NCI-H1436 treated with DMSO at 0.1 percent for 48 hours (cell line): ENCODE measurements around the gene TEAD1.

Experiments used
- DNase-seq: peaks from one replicate; lab custom pipeline; 2025; lab: John Stamatoyannopoulos, UW

Gene TEAD1

DNA sequence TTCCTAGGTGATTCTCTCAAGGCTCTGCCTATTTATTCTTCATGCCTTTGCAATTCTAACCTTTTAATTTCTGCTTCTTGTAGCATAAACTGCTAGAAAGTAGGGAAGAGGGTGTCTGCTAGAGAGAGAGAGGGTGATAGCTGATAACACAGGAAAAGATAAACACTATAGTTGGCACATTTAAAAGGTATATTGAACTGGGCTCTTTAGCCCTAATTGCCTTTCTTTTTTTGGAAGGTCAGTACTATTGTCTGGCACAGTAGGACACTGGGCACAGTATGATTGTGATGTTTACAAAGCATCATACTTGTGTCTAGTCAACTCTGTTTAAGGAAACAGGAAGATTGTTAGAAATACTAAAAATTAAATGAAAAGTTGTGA is 33.3 kb downstream of the TEAD1 start:
- DNase-seq, result no peak

DNA sequence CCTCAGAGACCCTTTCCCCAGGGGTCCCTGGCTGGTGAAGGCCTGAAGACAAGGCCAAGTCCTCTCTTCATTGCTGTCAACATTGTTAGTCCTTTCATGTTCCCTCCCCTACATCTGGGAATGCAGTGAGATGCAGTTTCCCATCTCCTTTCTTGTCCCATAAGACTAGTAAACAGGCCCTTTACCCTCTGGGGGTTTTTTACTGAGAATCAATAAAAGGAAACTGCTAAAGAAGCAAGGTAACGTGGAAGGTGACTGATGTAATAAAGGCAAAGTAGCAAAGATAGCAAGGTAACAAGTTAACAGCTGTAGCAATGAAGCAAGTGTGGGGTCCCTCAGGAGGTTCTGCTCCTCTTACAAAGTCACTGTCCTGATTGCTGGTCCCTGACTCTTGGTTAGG is 37.3 kb downstream of the TEAD1 start:
- DNase-seq, result no peak

DNA sequence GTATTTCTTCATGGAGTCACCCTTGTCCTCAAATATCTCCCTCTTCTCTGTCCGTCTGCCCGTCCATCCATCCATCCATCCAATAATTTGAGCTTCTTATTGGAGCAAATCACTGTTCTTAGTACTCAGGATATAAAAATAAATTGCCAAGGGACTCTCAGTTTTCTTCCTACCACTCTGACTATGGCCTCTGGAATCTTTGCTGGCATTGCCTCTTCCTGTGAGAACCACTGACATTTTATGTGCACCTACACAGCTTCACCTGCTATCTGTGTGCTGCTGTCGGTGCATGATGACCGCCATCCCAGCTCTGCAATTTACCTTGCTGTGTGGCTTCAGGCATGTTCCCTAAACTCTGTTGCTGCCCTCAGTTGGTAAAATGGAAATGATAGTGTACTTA is 37.9 kb downstream of the TEAD1 start:
- DNase-seq, result no peak

DNA sequence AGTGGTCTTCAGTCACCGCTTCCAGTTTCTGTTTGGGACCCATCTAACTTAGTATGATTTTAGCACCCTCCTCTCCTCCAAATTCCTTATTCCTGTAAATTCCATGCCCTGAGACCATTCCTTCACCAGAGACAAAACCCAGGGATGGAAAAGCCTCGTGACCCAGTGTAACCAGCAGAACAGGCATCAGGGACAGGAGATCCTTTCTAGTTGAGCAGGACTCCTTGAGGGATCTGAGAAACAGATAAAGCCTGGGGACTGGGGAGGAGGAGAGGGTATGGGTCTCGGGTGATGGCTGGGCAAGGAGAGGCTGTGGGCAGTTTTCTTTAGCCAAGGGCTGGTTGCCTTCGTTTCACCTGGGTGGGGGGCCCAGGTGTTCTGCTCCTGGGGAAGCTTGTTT is 40.9 kb downstream of the TEAD1 start:
- no peak for DNase-seq

DNA sequence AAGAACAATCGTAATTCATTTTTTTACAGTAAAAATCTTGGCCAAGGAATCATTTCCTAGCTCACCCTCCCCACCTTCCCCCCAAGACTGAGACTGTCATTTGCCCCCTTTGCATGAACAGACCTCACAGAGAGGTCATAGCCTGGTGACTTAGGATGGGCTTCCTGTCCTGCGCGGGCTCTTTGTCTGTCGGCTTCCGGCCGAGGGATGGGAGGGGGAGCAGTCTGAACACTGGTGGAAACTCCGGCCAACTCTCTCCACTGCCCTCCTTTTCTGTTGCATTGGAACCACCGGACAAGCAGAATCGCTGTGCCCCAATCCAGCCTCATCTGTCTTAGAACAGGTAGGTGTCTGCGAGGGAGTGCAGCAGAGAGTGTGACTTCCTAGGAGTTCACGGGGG is 41.7 kb downstream of the TEAD1 start:
- no peak for DNase-seq

DNA sequence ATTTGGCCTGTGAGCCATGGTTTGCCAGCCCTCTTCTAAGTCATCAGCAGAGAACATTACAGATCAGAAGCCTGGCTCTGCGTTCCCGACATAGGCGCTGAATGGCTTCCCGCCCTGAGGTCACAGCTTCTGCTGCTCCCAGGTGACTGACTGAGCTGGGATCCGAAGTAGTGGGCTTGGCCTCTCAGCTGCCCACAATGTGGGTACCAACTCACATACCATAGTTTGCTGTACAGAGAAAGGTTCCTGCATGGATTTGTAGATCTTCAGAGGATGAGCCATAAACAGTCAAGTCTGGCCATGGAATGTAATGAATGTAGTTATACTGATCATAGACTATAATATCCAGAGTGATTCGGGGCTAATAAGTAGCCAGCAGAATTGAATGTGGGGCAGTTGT is 42.6 kb downstream of the TEAD1 start:
- no peak for DNase-seq

DNA sequence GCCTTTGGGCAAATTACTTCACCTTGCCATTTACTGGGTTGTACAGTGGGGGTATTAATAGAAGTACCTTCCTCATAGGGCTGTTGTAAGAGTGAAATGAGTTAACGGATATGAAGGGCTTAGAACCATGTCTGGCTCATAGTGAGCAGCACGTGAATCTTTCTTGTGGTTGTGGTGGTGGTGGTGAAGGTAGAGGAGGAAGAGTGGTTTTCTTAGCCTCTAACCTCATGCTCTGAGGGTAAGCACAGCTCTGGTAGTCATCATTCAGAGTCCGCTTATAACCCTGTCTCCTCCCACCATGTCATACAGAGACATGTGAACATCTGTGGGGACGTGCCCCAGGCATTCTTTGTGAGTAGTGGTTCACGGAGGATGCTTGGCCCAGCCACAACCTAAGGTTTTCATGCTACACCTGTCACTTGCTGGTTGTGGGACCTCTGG is 43.6 kb downstream of the TEAD1 start:
- no peak for DNase-seq

DNA sequence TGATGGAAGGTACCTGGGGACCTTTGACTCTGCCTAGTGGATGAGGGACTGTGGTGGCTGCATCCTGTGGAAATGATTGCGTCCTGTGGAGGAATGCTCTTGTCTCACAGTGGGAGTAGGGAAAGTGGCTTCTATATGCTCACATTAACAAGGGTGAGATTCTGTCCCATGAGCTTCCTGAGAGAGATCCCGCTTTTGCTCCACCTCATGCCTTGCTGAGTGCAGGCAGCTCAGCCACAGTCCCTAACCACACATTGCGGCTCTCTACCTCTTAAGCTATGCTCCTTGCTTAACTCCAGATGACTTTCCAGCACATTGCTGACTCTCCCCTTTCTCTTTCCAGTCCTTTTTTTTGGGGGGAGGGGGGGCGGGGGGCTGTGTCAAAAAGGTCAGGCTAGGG is 45.0 kb downstream of the TEAD1 start:
- DNase-seq, result no peak

DNA sequence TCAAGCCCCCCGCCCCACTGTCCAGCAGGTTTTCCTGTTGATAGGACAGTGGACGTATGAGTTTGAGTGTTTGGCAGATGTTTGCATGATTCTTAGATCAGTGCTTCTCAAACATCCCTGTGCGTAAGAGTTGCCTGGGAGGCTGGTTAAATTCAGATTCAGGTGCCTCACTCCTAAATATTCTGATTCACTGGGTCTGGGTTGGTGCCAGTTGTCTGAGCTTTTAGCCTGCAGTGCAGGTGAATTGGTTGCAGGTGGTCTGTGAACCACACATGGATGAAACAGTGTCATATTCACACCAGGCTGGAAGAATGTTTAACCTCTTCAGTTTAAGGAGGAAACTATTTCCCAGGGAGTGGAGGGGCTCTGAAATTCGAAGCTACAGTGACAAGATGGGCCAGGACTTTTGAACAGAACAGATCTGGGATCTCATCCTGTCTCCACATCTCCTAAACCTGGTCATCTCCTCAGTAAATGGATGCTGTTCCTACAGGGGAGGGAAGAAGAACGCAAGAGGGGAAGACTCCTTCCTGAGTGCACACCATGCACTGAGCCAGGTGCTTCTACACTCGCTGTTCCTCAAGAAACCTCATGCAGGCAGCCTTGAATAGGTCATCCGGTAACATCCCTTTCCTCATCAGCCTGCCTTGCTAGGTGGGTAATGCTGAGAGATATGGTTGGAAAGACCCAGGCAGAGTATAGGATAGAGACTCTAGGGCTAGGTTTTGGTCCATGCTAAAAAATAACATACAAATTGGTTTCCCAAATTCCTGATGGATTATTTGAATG is 47.8 kb downstream of the TEAD1 start:
- DNase-seq, result no peak

DNA sequence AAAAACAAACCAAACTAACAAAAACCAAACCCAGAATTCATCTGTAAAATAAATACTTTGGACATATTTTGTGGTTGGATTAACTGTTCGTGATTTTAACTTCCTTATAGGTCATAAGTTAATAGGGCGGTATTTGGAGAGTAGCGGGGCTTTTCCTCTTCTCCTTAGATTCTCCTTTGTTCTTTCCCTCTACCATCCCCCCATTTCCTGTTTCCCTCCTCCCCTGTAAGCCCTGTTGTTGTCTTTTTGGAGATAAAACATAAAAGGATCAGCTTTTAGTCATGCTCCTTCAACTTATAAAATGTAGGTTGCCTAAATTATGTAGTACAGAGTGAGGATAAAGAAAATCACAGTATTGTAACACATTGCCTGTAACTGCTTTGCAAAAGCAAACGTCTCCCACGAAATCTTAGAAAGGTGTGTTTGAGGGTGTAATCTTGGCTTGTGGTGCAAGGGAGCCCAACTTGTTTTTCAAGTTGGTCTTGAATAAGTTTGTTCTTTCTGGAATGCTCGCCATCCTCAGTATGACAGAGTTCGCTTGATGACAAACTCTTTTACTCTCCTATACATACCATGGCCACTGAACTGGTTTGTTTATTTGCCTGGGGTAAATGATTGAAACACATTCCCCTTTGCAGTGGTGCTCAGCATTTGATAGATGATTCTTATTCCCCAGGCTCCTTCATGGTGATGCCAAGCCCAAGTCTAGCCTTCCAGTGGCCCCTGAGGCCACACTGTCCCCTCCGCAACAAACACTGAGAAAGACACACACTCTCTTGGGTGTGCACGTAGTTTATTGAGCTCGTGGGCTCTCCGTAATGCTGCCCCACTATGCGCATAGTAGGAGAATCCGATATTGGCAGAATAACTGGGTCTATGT is 49.4 kb downstream of the TEAD1 start:
- no peak for DNase-seq

DNA sequence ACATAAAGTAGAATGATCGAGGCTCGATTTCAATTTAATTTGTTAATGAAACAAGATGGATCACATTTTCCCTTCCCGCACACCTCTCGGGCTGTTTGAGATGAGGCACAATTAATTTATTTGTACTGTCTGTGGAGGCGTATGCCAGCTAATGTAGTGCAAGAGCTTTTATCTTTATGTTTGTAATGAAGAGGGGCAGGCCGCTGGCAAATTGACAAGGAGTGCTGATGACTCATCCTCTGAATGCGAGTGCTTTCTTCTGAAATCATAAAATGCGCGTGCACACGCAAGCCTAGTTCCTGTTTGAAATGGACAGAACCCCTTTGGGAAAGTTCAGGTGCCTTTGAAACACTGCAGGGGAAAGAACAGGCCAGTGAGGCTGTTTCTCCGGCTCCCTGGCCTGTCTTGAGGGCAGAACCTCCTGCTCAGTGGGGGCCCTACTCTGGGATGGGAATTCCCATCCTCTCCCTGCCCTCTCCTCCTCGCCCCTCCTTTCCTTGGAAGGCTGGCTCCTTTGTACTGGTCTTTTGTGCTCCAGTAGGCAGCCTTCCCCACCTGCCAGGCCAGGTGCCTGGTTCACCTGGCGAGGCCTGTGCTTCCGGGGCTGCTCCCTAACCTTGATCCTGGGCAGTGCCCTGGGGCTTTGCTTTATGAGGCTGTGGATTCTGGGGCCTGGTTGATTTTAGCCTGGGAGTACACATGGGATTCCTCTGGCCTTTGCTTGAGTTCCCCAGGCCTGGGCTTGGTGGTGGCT is 50.3 kb downstream of the TEAD1 start:
- peak; percentile 77 for DNase-seq

DNA sequence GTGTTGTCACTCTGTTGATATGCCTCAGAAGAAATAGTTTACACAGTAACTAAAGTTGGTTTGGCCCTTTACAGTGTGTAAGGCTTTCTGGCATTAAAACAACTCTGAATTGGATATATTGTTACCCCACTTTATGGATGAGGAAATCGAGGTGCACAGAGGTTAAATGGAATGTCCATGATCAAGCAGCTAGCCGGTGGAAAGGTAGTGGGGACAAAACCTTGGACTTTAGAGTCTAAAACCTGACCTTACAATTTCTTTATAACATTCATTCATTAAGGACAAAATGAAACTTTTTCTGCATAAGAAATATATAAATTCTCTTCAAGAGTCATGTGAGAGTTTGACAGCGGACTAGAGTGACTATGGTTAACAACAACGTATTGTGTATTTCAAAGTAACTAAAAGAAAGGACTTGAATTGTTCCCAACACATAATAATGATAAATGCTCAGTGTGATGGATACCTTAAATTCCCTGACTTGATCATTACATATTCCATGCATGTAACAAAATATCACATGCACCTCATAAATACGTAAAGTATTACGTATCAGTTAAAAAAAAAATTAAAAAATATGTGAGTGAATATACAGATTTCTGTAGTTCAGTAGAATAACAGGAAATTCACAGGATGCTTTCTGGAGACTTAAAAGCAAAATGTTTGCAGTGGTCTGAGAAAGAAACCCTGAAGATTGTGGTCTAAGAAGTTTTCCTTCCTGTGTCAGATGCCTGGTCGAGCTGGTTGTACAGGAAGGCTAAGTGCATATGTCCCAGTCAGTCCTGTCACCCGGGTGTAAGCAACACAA is 51.0 kb downstream of the TEAD1 start:
- DNase-seq, result no peak

DNA sequence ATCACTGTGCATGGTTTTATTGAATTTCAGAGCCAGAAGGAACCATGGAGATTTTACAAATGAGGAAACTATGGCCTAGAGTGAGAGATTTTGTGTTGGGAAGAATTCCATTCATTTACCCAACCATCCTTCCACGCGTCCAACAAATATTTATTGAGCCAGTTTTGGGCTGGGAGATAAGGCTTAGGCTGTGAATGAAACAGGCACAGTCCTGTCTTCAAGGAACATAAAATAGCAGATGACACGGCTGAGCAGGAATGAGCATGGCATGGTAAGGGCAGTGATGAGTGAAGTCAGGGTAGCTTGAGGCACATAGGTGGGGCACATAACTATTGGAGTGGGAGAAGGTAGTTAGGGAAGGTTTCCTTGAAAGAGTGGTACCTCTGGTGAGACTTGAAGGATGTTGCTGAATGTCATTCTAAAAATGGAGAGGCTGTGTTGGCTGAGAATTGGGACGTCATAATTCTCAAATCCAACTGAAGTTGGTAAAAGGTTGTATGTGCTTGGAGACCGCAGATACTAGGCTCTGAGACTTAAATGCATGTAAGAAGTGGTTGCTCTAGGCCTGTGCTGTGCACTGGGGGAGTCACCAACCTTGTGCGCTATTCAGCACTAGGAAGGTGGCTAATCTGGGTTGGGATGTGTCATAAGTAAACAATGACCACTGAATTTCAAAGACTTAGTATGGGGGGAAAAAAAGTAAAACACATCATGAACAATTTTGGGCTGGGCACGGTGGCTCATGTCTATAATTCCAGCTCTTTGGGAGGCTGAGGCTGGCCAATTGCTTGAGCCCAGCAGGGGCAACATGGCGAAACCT is 51.9 kb downstream of the TEAD1 start:
- no peak for DNase-seq

DNA sequence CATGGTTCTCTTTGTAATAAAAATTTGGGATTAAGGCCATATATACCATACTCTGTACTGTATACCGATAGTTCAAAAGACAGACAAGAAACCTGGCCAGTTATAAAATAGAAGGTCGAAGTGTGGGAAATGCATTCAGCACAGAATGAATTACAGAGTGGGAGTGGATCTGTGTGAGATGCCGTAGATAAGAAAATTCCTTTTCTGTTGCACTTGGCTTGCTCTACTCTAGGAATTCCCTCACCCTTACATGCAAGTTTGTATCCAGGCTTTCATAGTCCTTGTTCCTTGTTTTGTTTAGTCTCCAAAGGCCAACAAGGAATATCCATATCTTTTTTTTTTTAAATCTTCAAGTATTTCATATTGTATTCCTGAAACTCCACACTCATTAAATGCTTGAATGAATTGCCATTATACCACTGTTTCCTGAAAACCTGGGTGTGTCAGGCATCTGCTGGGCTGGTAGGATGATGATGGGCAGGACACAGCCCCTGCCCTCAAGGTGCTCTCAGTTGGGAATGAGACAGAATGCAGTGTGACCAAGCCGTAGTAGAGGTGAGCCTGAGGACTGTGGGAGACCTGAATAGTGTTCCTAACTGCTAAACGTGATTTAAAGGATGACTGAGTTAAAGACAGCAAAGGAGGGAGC is 53.5 kb downstream of the TEAD1 start:
- DNase-seq, result no peak

DNA sequence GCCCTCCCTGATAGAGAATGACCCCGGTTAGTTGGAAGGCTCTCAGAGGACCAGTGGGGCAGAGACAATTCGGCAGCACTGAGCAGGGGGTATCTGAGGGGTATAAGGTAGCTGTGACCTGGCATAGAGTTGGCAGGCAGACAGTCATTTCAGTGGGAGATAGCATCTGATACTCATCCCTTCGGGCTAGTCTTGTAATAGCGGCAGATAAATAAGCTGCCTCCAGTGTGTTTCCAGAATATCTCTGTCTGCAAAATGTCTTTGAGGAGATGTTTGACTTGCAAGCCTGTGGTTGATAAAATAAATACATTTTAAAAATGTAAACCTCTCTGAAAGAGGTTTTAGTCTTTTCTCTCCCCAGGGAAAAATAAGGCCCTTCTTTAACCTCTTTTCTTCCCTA is 54.2 kb downstream of the TEAD1 start:
- no peak for DNase-seq

DNA sequence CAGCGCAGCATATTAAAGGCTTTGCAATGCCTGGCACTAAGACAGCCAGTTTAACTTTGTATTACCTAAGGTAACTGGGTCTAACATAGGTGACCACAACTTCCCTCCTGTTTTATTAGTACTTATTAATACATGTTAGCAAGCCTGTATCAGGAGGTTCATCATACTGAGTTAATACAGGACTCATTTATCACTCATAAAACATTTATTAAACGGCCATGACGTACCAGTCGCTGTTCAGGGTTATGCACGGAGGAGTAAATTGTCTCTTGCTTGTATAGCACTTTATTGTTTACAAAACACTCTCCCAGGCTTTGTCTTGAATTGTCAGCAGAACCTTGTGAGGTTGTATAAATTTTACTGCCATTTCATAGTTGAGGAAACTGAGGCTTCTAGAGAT is 55.7 kb downstream of the TEAD1 start:
- no peak for DNase-seq

DNA sequence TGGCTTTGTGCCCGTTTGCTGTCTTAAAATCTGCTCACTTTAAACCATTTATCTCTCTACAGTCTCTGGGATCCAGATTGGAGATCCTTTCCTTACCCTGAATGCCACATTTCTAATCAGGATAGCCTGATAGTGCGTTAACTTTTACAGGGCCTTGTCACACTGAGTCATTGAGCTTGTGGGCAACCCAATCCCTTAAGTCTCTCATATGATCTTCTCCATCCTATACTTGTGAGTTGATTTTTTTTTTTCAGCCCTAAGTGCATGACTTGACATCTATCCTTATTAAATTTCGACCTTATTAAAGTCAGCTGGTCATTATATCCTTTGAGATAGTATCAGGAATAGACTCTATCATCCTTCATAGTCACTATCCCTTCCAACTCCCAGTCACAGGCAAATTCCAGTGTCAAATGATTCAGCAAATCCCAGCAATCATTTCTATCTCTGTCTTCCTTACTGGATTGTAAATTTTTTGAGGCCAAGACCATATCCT is 57.7 kb downstream of the TEAD1 start:
- no peak for DNase-seq

DNA sequence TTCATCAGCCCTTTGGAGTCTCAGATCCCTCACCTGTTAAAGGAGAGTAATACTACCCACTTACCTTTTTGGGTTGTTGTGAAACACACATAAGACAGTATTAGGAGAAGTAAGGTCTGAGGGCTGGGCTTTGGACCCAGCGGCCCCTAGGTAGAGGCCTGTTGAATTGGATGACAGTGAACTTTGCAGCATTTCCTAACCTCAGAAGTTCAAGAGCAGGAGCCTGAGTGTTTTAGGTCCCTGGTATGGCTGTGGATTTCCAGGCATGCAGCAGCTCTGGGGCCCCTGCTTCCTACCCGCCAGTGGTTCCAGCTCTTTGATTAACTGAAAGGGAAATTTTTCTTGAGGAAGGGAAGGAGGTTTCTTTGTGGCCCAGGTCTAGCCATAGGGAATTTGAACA is 58.9 kb downstream of the TEAD1 start:
- DNase-seq, result no peak

DNA sequence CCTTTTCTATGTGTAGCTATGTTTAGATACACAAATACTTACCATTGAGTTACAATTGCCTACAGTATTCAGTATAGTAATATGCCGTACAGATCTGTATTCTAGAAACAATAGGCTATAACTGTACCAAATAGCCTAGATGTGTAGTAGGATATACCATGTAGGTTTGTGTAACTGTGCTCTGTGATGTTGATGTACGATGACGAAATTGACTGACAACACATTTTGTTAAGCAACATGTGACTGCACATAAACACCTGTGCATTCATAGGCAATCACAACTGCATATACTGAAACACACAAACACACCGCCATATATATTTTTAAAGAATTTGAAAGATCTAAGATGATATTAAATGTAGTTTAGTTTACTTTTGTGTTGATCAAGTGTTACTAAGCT is 60.4 kb downstream of the TEAD1 start:
- DNase-seq, result no peak

DNA sequence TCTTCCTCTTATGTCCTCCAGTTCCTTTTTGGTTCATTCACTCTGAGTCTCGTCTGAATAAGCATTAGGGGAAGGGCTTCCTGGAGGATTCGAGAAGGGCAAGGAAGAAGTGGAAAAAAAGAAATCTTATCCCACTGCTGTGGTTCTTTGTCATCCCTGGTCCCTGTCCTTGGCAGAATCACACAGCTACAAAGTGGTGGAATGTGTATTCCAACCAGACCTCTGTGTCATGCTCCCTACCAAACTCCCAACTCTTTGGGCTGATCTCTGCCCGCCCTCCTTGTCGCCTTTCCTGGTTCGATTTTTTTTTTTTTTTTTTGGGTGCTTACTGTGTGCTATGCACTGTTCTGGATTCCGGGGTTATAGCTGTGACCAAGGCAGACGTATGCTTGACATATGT is 61.0 kb downstream of the TEAD1 start:
- no peak for DNase-seq
